Large intestine (tissue), 3 donors: Measurements from ENCODE around the gene DDTL. TPM values are rescaled to one million over a fixed set of nuclear protein-coding genes. Genes with fewer than 3 reads are reported as not detected.
"Not testable (repeated sequence)": the region's sequence is repeated elsewhere in the genome, so short reads cannot be mapped to it uniquely, and the experiment has no call there.

ENCODE experiments used
- DNase-seq, 2 donors: peaks; one replicate each; pipeline versions ENCODE4 v3.0.0 to v3.0.0-alpha.2; 2013
- H3K27ac ChIP-seq: one replicate; pipeline ENCODE4 v1.5.1; 2013; ENCODE audit warnings: low read length
- H3K27me3 ChIP-seq: 2 replicates; pipeline ENCODE4 v1.6.1; 2013; ENCODE audit warnings: low read length; ENCODE audit not compliant: control insufficient read depth, insufficient read depth
- H3K36me3 ChIP-seq: 2 replicates; pipeline ENCODE4 v1.6.1; 2013; ENCODE audit warnings: low read length; ENCODE audit not compliant: control insufficient read depth, insufficient read depth
- H3K4me1 ChIP-seq: one replicate; pipeline ENCODE4 v1.6.1; 2013; ENCODE audit warnings: low read length; ENCODE audit not compliant: control insufficient read depth, insufficient read depth
- H3K4me3 ChIP-seq: one replicate; pipeline ENCODE4 v1.5.1; 2013; ENCODE audit warnings: low read length
- H3K9me3 ChIP-seq: one replicate; pipeline ENCODE4 v1.6.1; 2013; ENCODE audit warnings: mild to moderate bottlenecking, low read depth, low read length, moderate library complexity; ENCODE audit not compliant: control insufficient read depth
- whole genome bisulfite sequencing: methylation state at CpG from one replicate; pipeline ENCODE4 v1.1.5; 2013; ENCODE audit warnings: low lambda C conversion rate; ENCODE audit not compliant: insufficient coverage; 5-methylcytosine and 5-hydroxymethylcytosine counted together
- polyA plus RNA-seq: library from polyadenylated mRNA; unstranded; fragments of 120-200 nt; gene quantifications from one replicate; pipeline ENCODE4 v1.2.1, GENCODE V29; 2013

The DDTL gene
- polyA plus RNA-seq, 1 donor: 11.2 TPM

- not testable (repeated sequence) for H3K36me3 ChIP-seq, H3K9me3 ChIP-seq, DNase-seq, H3K4me3 ChIP-seq, H3K27ac ChIP-seq, H3K27me3 ChIP-seq, H3K4me1 ChIP-seq
- no CpG with 5 or more reads among the region's 8 CpGs for WGBS
Observed at GRCh38 chr22:23986089-23986488, 19.4 kb downstream of the DDTL start.

DNA sequence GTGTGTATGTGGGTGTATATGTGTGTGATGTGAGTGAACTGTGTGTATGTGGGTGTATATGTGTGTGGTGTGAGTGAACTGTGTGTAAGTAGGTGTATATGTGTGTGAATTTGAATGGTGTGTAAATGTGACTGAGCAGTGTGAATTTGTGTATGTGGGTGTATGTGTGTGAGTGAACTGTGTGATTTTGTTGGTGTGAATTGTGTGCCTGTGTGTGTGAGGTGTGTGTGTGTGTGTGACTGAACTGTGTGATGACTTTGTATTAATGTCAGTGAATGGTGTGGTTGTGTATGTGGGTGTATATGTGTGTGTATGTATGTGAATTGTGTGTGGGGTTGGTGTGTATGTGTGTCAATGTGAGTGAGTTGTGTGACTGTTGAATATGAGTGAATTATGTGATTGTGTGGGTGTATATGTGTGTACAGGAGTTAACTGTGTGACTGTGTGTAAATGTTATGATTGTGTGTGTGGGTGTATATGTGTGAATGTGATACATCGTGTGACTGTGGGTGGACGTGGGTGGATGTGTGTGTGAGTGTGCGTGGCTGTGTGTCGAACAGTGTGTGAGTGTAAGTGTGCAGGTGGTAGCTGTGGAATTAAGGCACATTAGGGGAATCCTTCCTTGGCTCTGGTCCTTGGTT lies 20.0 kb downstream of the DDTL start:
- not testable (repeated sequence) for H3K4me1 ChIP-seq, H3K4me3 ChIP-seq, DNase-seq, H3K27ac ChIP-seq, H3K9me3 ChIP-seq, H3K27me3 ChIP-seq, H3K36me3 ChIP-seq
- no CpG with 5 or more reads among the region's 4 CpGs for WGBS

DNA sequence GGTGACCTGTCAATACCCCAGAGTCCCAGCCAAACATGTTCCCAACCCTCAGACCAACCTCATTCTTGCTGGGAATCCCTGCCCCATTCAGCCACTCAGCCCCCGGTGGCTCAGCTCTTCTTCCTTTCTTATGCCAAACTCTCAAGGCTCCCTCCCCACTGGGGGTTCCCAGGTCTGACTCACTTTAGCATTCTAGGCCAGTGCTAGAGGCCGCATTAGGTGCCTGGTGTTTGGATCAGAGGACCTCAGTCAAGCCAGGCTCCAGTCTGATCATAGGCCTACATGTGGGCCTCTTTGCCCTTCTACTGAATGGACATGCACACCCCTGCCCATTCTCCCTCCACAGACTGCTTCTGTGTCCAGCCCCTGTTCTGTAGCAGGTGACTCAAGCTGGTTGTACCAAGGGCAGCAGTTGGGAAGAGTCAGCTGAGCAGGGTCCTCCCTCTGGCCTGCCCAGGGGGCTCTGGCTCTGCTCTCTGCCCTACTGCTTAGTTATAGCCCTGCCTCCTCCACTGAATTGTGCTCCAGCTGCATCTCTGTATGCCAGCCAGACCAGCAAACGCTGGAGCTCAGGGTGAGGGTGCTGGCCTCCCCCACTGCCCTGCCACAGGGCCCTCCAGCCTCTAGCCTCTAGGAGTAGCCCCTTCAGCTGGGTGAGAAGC lies 23.0 kb downstream of the DDTL start:
- DNase-seq, H3K36me3 ChIP-seq, H3K4me3 ChIP-seq, H3K27ac ChIP-seq, H3K27me3 ChIP-seq, H3K4me1 ChIP-seq, H3K9me3 ChIP-seq: not testable (repeated sequence)
- no CpG with 5 or more reads among the region's 3 CpGs for WGBS

DNA sequence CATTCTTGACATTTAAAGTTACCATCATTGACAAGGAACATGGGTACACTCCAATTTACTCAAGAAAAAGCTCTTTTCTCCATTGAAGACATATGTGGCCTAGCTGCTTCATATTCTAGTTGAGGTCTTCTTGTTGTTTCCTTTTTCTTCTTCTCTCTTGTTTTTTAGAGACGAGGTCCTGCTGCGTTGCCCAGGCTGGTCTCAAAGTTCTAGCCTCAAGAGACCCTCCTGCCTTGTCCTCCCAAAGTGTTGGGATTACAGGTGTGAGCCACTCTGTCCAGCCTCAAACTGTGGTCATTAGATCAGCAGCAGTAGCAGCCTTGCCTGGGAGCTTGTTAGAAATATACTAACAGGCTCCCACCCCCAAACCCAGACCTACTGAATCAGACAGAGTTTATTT lies 26.4 kb downstream of the DDTL start:
- not testable (repeated sequence) for DNase-seq, H3K9me3 ChIP-seq, H3K36me3 ChIP-seq, H3K27me3 ChIP-seq, H3K27ac ChIP-seq, H3K4me1 ChIP-seq, H3K4me3 ChIP-seq
- no CpG with 5 or more reads among the region's 2 CpGs for WGBS

DNA sequence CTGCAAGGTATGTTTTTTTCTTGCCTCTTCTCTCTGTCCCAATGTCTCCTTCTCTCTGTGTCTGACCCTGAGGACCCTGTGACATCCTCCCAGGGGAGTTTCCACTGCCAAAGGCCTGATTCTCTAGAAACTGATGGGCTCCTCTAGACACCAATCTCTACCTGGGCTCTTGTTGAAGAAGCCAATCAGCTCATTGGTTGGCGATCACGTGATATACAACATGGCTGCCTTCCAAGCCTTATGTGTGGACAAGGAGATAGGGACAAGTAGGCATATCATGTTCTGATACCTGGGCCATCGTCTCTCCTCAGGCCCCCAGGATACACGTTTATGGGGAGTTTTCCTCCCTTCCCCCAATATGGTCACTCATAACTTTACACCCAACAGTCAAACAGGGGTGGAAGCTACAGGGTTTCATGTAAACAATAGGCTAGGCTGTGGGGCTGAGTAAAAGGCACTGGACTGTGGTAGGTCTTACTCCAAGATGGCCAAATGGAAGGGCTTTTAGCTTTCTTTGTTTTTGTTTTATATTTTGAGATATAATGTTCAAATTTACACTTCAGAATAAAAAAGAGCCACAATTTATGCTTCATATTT lies 27.0 kb downstream of the DDTL start:
- not testable (repeated sequence) for H3K36me3 ChIP-seq
- no CpG with 5 or more reads among the region's 4 CpGs for WGBS

DNA sequence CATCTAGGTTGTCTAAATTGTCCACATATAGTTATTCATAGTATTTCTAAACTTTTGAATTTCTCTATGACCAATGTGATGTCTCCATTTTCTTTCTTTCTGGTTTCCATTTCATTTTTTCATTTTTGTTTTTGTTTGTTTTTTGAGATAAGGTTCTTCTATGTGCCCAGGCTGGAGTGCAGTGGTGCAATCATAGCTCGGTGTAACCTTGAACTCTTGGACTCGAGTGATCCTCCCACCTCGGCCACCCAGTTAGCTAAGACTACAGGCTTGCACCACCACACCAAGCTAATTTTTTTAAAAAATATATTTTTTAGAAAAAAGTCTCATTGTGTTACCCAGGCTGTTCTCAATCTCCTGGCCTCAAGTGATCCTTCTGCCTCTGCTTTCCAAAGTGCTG lies 30.4 kb downstream of the DDTL start:
- Histone ChIP-seq H3K4me3 (no peak overlapping the region), H3K27me3 (no peaks in the 10 kb centered on the region), H3K36me3 (no peaks in the 10 kb centered on the region), H3K9me3 (no peaks in the 10 kb centered on the region), H3K4me1 (no peaks in the 10 kb centered on the region), H3K27ac (no peak overlapping the region)
- no CpG with 5 or more reads among the region's 3 CpGs for WGBS
- no peak for DNase-seq

More for the DNA sequence above, 27.0 kb downstream of the DDTL start:
- DNase-seq, H3K27me3 ChIP-seq, H3K27ac ChIP-seq, H3K4me3 ChIP-seq, H3K9me3 ChIP-seq, H3K4me1 ChIP-seq: not testable (repeated sequence)

DNA sequence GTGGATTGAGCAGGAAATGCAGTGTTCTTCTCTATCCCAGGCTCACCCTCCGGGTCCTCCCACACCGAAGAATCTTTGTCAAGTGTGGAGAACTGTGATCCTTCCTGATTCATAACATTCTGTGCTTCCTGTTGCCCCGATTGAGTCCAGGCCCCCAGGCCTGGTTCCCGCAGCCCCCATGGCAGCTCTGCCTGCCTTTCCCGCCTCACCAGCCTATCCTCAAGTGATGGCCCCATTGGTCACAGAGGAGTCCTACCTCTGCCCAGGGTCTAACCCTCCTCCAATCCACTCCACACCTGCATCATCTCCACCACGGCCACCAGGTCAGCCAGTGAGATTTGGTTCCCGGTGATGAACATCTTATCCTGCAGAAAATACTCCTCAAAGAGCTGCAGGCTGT lies 33.1 kb downstream of the DDTL start:
- H3K36me3 ChIP-seq, DNase-seq, H3K4me1 ChIP-seq, H3K27me3 ChIP-seq, H3K4me3 ChIP-seq, H3K9me3 ChIP-seq, H3K27ac ChIP-seq: not testable (repeated sequence)
- no CpG with 5 or more reads among the region's 7 CpGs for WGBS

- Histone ChIP-seq H3K4me3 (no peak overlapping the region), H3K9me3 (no peaks in the 10 kb centered on the region), H3K4me1 (no peaks in the 10 kb centered on the region), H3K27me3 (no peaks in the 10 kb centered on the region), H3K27ac (no peak overlapping the region), H3K36me3 (no peaks in the 10 kb centered on the region)
- 93% methylated on average over 2 of the region's 9 CpGs for WGBS
- DNase-seq: no peak
Observed at GRCh38 chr22:24001314-24001713, 34.6 kb downstream of the DDTL start.

GRCh38 chr22:24002272-24002671 lies 35.6 kb downstream of the DDTL start:
- Histone ChIP-seq H3K4me1 (no peaks in the 10 kb centered on the region), H3K36me3 (no peaks in the 10 kb centered on the region), H3K9me3 (no peaks in the 10 kb centered on the region), H3K27ac (no peak overlapping the region), H3K27me3 (no peaks in the 10 kb centered on the region), H3K4me3 (no peak overlapping the region)
- DNase-seq: no peak
- 93% methylated on average over 3 of the region's 10 CpGs for WGBS

- H3K27ac ChIP-seq: no peak overlapping the region
- no peaks in the 10 kb centered on the region for H3K36me3 ChIP-seq
- DNase-seq: no peak
- H3K27me3 ChIP-seq: no peaks in the 10 kb centered on the region
- H3K4me1 ChIP-seq: no peaks in the 10 kb centered on the region
- no CpG with 5 or more reads among the region's 5 CpGs for WGBS
- H3K9me3 ChIP-seq: no peaks in the 10 kb centered on the region
- H3K4me3 ChIP-seq: no peak overlapping the region
Observed at GRCh38 chr22:24002851-24003250, 36.2 kb downstream of the DDTL start.

DNA sequence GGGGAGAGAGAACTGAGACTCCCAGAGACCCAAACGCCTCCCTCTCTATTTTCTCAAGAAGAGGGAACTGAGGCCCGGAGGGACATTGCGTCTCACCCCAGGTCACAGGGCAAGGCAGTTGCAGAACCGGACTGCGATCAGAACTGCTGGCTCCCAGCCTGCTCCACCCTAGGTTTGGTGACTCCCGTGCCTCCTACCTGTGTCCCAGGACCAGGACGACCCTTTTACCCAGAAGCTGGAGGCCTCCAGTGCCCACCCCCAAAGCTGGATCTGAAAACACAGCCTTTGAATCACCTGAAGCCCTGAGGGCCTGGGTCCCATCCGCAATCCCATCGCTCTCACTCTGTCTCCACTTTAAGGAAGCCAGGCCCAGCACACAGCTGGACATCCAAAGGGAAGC lies 37.2 kb downstream of the DDTL start:
- no peaks in the 10 kb centered on the region for H3K9me3 ChIP-seq
- peaks cover 8% of the 10 kb centered on the region for H3K4me1 ChIP-seq
- H3K27me3 ChIP-seq: no peaks in the 10 kb centered on the region
- no peaks in the 10 kb centered on the region for H3K36me3 ChIP-seq
- no peak overlapping the region for H3K27ac ChIP-seq
- no peak overlapping the region for H3K4me3 ChIP-seq
- DNase-seq: no peak
- no CpG with 5 or more reads among the region's 9 CpGs for WGBS
